Endothelial cell of umbilical vein (primary cell): Measurements from ENCODE around the gene SUGCT.

ENCODE experiments used
- GATA2 ChIP-seq: IDR thresholded peaks from 2 replicates; pipeline ENCODE4 v1.7.0; 2011; ENCODE audit warnings: low read depth, mild to moderate bottlenecking, moderate library complexity, mixed read lengths, low read length; ENCODE audit not compliant: insufficient read length, insufficient read depth
- TF ChIP-seq, protein P1 (sequence below), 2 donors: IDR thresholded peaks; 1 replicate in 1 of 2; 2 replicates in 1 of 2; pipeline ENCODE4 v1.5.1; 2011; ENCODE audit warnings: low read length in 2 of 2, mild to moderate bottlenecking in 2 of 2, moderate library complexity in 2 of 2, control low read depth in 1 of 2, inconsistent platforms in 1 of 2, low read depth in 1 of 2; ENCODE audit not compliant: insufficient read depth in 1 of 2; ENCODE audit errors: extremely low read depth in 1 of 2

DNA sequence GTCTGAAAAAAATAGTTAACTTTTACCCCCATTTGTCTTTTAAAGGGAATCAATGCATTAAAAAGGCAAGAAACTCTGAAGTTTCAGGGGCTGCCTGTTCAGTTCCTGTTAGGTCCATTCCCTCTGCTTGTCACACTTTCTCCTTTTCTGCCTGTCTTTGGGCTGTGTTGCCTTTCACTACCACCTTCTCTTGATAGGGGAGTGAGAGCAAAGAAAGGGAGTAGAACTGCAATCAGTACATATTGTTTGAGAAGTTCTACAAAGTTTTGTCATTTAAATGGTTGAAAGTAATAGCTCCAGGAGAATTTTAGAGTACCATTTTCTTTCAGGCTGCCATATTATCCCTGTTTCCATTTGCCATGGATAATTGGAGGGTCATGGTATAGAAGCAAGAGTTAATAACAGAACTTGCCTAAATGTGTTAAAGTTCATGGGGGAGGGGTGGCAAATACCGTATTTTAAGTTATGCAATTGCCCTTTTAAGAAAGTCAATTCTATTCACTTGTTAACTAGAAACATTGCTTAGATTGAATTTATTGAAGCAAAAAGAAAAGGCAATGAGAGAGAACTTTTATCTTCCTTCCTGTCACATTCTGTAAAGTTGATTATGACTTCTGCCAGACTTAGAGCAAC lies 39.0 kb upstream of the SUGCT start:
- TF ChIP-seq, protein P1, sequence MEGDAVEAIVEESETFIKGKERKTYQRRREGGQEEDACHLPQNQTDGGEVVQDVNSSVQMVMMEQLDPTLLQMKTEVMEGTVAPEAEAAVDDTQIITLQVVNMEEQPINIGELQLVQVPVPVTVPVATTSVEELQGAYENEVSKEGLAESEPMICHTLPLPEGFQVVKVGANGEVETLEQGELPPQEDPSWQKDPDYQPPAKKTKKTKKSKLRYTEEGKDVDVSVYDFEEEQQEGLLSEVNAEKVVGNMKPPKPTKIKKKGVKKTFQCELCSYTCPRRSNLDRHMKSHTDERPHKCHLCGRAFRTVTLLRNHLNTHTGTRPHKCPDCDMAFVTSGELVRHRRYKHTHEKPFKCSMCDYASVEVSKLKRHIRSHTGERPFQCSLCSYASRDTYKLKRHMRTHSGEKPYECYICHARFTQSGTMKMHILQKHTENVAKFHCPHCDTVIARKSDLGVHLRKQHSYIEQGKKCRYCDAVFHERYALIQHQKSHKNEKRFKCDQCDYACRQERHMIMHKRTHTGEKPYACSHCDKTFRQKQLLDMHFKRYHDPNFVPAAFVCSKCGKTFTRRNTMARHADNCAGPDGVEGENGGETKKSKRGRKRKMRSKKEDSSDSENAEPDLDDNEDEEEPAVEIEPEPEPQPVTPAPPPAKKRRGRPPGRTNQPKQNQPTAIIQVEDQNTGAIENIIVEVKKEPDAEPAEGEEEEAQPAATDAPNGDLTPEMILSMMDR (IDR thresholded peaks at IDR 0.05; ENCODE audit: extremely low read depth in 1 of 2, insufficient read depth in 1 of 2, low read depth in 1 of 2, low read length in 2 of 2) = no peak
- TF ChIP-seq GATA2 = no peak
